B cell (primary cell): ENCODE results near the gene SERPINE2. TPM values are rescaled to one million over a fixed set of nuclear protein-coding genes. Genes with fewer than 3 reads are reported as not detected.
A peak's percentile ranks its signal among the peaks of the same experiment; 100 is the strongest.

ENCODE experiments used
- ATAC-seq: fragments of 200-7000 bp; cut with Tn5 transposase; one replicate; pipeline ENCODE4 v1.10.0; 2021; ENCODE audit warnings: low read depth, mild to moderate bottlenecking, moderate number of reproducible peaks, moderate library complexity
- CTCF ChIA-PET: fragments of 350-600 bp; sonication (Branson Sonifier 250); formaldehyde crosslinking; loops from one replicate; lab custom pipeline; 2021; ENCODE audit warnings: antibody characterized with exemption, inconsistent platforms; lab: Charles Lee
- POLR2A ChIA-PET: fragments of 350-600 bp; sonication (Branson Sonifier 250); formaldehyde crosslinking; loops from one replicate; lab custom pipeline; 2021; ENCODE audit warnings: antibody characterized with exemption; lab: Charles Lee
- DNase-seq: peaks from one replicate; pipeline ENCODE4 v3.0.0; 2013
- H2AFZ ChIP-seq: 2 replicates; pipeline ENCODE4 v1.6.1; 2012; ENCODE audit warnings: mild to moderate bottlenecking, low read depth, low read length; ENCODE audit not compliant: insufficient read depth, poor library complexity, severe bottlenecking
- H3K27ac ChIP-seq, 2 donors: 1 replicate in 1 of 2; 2 replicates in 1 of 2; pipeline ENCODE4 v1.5.1; 2012 to 2013; ENCODE audit warnings: low read length in 2 of 2, mild to moderate bottlenecking in 2 of 2, moderate library complexity in 1 of 2
- H3K27me3 ChIP-seq, 4 experiments: fragments of 200-600 bp in 1 of 4; sonication (generic) in 1 of 4; replicated peaks in 1 of 4; 1 replicate in 2 of 4; 2 replicates in 2 of 4; pipeline versions ENCODE4 v1.6.1 to v1.7.0; 2013 to 2016; ENCODE audit warnings: low read length in 3 of 4, mild to moderate bottlenecking in 2 of 4, mixed read lengths in 1 of 4, moderate library complexity in 1 of 4; ENCODE audit not compliant: insufficient read depth in 4 of 4, control insufficient read depth in 3 of 4; ENCODE audit errors: control extremely low read depth in 1 of 4
- H3K36me3 ChIP-seq, 2 experiments: replicated peaks in 1 of 2; 1 replicate in 1 of 2; 2 replicates in 1 of 2; pipeline versions ENCODE4 v1.6.1 to v1.7.1; 2013; ENCODE audit warnings: low read length in 1 of 2; ENCODE audit not compliant: insufficient read depth in 2 of 2, control insufficient read depth in 1 of 2; ENCODE audit errors: control extremely low read depth in 1 of 2, extremely low read depth in 1 of 2
- H3K4me1 ChIP-seq, 2 donors: fragments of 200-600 bp in 1 of 2; sonication (generic) in 1 of 2; 1 replicate in 1 of 2; 2 replicates in 1 of 2; pipeline versions ENCODE4 v1.5.1 to v1.6.1; 2013 to 2017; ENCODE audit warnings: low read length in 2 of 2; ENCODE audit not compliant: control insufficient read depth in 2 of 2, insufficient read depth in 2 of 2
- H3K4me2 ChIP-seq: replicated peaks from 2 replicates; pipeline ENCODE3; 2012; ENCODE audit warnings: mild to moderate bottlenecking, low read depth, low read length; ENCODE audit not compliant: poor library complexity, severe bottlenecking
- H3K4me3 ChIP-seq, 5 experiments: fragments of 200-600 bp in 1 of 5; sonication (generic) in 1 of 5; 1 replicate in 3 of 5; 2 replicates in 2 of 5; pipeline versions ENCODE4 v1.5.1 to v1.7.0; 2011 to 2016; ENCODE audit warnings: low read length in 4 of 5, mild to moderate bottlenecking in 4 of 5, low read depth in 2 of 5, control low read depth in 1 of 5, moderate library complexity in 1 of 5; ENCODE audit not compliant: insufficient read depth in 1 of 5; ENCODE audit errors: control extremely low read depth in 1 of 5, extremely low read depth in 1 of 5
- H3K79me2 ChIP-seq: fragments of 200-600 bp; sonication (generic); one replicate; pipeline ENCODE4 v1.6.0; 2016; ENCODE audit warnings: low read length; ENCODE audit not compliant: control insufficient read depth, insufficient read depth
- H3K9ac ChIP-seq: fragments of 200-600 bp; sonication (generic); 2 replicates; pipeline ENCODE4 v1.6.1; 2017; ENCODE audit warnings: mild to moderate bottlenecking, low read length, moderate library complexity
- H3K9me3 ChIP-seq, 3 donors: one replicate each; pipeline versions ENCODE4 v1.6.1 to v1.7.1; 2013; ENCODE audit warnings: low read length in 2 of 3; ENCODE audit not compliant: control insufficient read depth in 2 of 3, insufficient read depth in 1 of 3; ENCODE audit errors: control extremely low read depth in 1 of 3
- H4K20me1 ChIP-seq: 2 replicates; pipeline ENCODE4 v1.6.0; 2012; ENCODE audit warnings: mild to moderate bottlenecking, low read length; ENCODE audit not compliant: insufficient read depth, control insufficient read depth, poor library complexity, severe bottlenecking
- H3K27ac Mint-ChIP-seq: one replicate; pipeline ENCODE4 v1.8.0; 2021; ENCODE audit warnings: mixed read lengths
- H3K27me3 Mint-ChIP-seq: one replicate; pipeline ENCODE4 v1.8.0; 2021; ENCODE audit warnings: mixed read lengths
- H3K4me1 Mint-ChIP-seq: one replicate; pipeline ENCODE4 v1.8.0; 2021; ENCODE audit warnings: mixed read lengths
- H3K4me3 Mint-ChIP-seq: one replicate; pipeline ENCODE4 v1.8.0; 2021; ENCODE audit warnings: mixed read lengths
- H3K9me3 Mint-ChIP-seq: one replicate; pipeline ENCODE4 v1.8.0; 2022; ENCODE audit warnings: mixed read lengths; ENCODE audit not compliant: insufficient read depth
- EZH2 ChIP-seq: IDR thresholded peaks from 2 replicates; pipeline ENCODE4 v1.6.1; 2012; ENCODE audit warnings: borderline replicate concordance, low read depth, mild to moderate bottlenecking, moderate library complexity, low read length; ENCODE audit not compliant: insufficient read depth, poor library complexity, severe bottlenecking
- WGBS: methylation state at CpG from one replicate; pipeline ENCODE4 v1.1.5; 2013; ENCODE audit warnings: missing lambda C conversion rate; ENCODE audit not compliant: insufficient coverage; 5-methylcytosine and 5-hydroxymethylcytosine counted together
- intact Hi-C: fragments of 100-400 bp; cut with micrococcal nuclease; formaldehyde crosslinking; loops from one replicate; pipeline ENCODE4 v1.10.0; 2022
- polyA plus RNA-seq: library from polyadenylated mRNA; depleted of rRNA; stranded (reverse); fragments of >200 nt; gene quantifications from 2 replicates; pipeline ENCODE4 v1.2.3, GENCODE V29; 2012
- total RNA-seq, 2 donors: library from RNA; stranded (reverse); fragments of 120-200 nt in 1 of 2; gene quantifications; 1 replicate in 1 of 2; 2 replicates in 1 of 2; pipeline versions ENCODE4 v1.2.3 to v1.2.4, GENCODE V29; 2013 to 2022
- TF ChIP-seq, protein P1 (sequence below): fragments of 200-600 bp; IDR thresholded peaks from one replicate; pipeline ENCODE4 v1.8.0; 2022; ENCODE audit warnings: antibody characterized with exemption, mild to moderate bottlenecking

The SERPINE2 gene
- total and polyA plus RNA-seq, 2 donors (not counting 1 experiment from before 2014, with no cell fraction given), result 0.45 to 1.8 TPM

DNA sequence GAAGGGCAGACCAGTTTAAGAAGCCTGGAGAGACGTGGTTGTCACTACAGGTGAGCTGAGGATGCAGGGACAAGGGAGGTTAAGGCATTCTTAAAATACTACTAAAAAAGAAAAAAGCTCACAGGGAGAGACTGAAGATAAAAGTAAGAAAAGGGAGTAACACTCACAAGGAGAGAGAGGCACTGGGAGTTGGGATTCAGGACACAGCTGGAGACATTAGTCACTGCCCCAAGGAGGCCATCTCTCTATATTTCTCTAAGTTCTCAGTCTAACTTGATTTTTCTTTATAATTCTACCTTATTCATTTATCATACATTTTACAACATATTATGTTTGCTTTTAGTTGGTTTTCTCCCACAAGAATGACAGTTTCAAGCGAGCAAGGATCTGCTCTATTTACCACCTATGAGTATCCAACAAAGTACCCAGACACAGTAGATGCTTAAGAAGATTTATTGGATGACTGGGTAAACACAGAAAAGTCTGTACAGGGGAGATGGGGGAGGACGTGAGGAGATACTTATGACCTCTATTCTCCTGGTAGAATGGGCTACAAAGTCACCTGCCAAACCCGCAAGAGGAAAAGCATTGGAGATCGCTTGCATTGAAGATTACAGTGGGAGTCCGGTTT lies 2.2 kb downstream of the SERPINE2 start:
- Histone ChIP-seq H3K4me3 (no peak overlapping the region), H3K27me3 (peaks cover 0 to 43% (median 20%) of the 10 kb centered on the region in 4 experiments), H3K4me1 (peaks cover 13 to 21% of the 10 kb centered on the region in 2 donors), H3K9me3 (peaks cover 0 to under 1% (median 0%) of the 10 kb centered on the region in 3 donors), H4K20me1 (no peaks in the 10 kb centered on the region), H3K27ac (no peak overlapping the region), H3K79me2 (no peaks in the 10 kb centered on the region), H3K9ac (no peak overlapping the region), H3K36me3 (no peaks in the 10 kb centered on the region), H3K4me2 (no peak overlapping the region), H2AFZ (no peak overlapping the region)
- POLR2A ChIA-PET, result no interaction called here
- no peak for ATAC-seq
- H3K9me3 Mint-ChIP-seq, result no peaks in the 10 kb centered on the region
- 94% methylated on average over 4 of the region's 6 CpGs for WGBS
- TF ChIP-seq EZH2, result no peak
- no peak overlapping the region for H3K27ac Mint-ChIP-seq
- no peak for DNase-seq
- H3K4me3 Mint-ChIP-seq, result peak overlapping the region; percentile 33
- CTCF ChIA-PET, result interaction anchor here (0.7 kb wide), 1 partner anchor 737 kb away, joined by 3 read pairs; no protein-coding TSS in a partner anchor
- intact Hi-C loops, result no loop called here
- peaks cover 21% of the 10 kb centered on the region for H3K4me1 Mint-ChIP-seq
- H3K27me3 Mint-ChIP-seq, result peaks cover 60% of the 10 kb centered on the region

DNA sequence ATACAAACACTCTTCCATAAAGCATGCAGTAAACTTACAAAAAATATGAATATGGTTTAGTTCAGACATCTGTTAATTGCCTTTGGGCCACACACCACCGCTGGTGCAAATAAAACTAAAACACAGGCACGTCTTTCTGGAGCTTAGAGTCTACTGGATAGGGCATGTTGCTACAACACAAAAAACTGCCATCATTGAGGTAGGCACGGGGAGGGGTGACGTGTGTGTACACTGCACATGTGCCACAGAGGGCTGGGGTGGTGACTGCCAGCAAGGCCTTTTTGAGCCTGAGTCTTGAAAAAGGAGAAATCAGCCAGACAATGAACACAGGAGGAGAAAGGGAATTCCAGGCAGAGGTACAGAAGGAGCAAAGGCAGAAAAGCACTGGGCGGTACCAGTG lies 5.1 kb downstream of the SERPINE2 start:
- H3K27ac ChIP-seq, result no peak overlapping the region
- peaks cover 0 to 30% (median 14%) of the 10 kb centered on the region in 4 experiments for H3K27me3 ChIP-seq
- intact Hi-C loops, result no loop called here
- no peak for DNase-seq
- H3K9ac ChIP-seq, result no peak overlapping the region
- H4K20me1 ChIP-seq, result no peaks in the 10 kb centered on the region
- H3K4me1 ChIP-seq, result peaks cover 7 to 14% of the 10 kb centered on the region in 2 donors
- H3K4me2 ChIP-seq, result no peak overlapping the region
- 68% methylated on average over 4 of the region's 5 CpGs for WGBS
- ChIA-PET CTCF (interaction anchor here (1.0 kb wide), 1 partner anchor 41 kb away, joined by 3 read pairs; no protein-coding TSS in a partner anchor), POLR2A (no interaction called here)
- H3K79me2 ChIP-seq, result no peaks in the 10 kb centered on the region
- H3K4me3 ChIP-seq, result no peak overlapping the region
- ATAC-seq, result no peak
- Mint-ChIP-seq H3K27me3 (peaks cover 47% of the 10 kb centered on the region), H3K9me3 (no peaks in the 10 kb centered on the region), H3K27ac (no peak overlapping the region), H3K4me1 (peaks cover 13% of the 10 kb centered on the region), H3K4me3 (no peak overlapping the region)
- H3K9me3 ChIP-seq, result peaks cover 0 to 9% (median 0%) of the 10 kb centered on the region in 3 donors
- no peak for TF ChIP-seq EZH2
- TF ChIP-seq, protein P1, sequence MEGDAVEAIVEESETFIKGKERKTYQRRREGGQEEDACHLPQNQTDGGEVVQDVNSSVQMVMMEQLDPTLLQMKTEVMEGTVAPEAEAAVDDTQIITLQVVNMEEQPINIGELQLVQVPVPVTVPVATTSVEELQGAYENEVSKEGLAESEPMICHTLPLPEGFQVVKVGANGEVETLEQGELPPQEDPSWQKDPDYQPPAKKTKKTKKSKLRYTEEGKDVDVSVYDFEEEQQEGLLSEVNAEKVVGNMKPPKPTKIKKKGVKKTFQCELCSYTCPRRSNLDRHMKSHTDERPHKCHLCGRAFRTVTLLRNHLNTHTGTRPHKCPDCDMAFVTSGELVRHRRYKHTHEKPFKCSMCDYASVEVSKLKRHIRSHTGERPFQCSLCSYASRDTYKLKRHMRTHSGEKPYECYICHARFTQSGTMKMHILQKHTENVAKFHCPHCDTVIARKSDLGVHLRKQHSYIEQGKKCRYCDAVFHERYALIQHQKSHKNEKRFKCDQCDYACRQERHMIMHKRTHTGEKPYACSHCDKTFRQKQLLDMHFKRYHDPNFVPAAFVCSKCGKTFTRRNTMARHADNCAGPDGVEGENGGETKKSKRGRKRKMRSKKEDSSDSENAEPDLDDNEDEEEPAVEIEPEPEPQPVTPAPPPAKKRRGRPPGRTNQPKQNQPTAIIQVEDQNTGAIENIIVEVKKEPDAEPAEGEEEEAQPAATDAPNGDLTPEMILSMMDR, result no peak
- no peak overlapping the region for H2AFZ ChIP-seq
- H3K36me3 ChIP-seq, result no peaks in the 10 kb centered on the region
